NT2/D1 (cell line): ENCODE data around the gene UBXN1.

ENCODE experiments used
- YY1 ChIP-seq: IDR thresholded peaks from 2 replicates; pipeline ENCODE4 v1.6.1; 2011; ENCODE audit not compliant: insufficient read length, insufficient read depth
- ZNF274 ChIP-seq: IDR thresholded peaks from 2 replicates; pipeline ENCODE4 v1.6.1; 2011; ENCODE audit warnings: mild to moderate bottlenecking, low read depth, low read length

DNA sequence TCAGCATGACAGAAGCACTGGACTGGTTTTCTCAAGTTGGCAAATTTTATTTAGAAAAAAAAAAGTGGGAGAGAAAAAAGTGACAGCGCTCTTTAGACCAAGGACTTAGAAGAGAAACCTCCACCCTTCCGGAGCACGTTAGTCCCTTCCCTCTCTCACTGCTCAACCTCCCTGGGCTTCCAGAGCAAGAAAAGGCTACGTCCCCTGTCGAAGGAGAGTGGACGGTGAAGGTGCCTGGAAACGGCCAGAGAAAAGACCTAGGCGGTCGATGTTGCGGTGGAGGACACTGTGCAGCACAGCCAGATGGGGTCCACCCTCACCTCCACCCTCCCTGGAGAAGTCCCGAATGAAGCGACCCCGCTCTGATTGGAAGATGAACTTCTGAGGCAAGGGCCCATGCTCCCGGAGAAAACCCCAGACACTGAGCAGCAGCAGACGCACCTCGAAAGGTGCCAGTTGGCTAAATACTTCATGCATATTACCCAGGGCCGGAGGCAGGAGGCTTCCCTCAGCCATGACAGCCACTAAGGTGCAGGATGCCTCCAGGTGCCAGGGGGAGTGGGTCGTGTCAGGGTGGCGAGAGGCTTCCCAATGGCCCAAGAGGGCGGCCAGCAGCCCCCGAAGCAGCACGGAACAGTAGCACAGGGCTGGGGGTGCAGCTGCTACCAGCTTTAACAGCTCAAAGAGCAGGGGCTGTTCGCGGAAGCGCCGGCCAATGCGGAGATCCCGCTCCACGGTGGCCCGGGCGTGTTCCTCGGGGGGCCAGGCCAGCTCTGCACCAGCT is 31.9 kb downstream of the UBXN1 start:
- TF ChIP-seq YY1, result no peak
- TF ChIP-seq ZNF274, result no peak
